NCI-H446 (cell line): ENCODE results near the gene SCYL2.
"Not testable (repeated sequence)": the region's sequence is repeated elsewhere in the genome, so short reads cannot be mapped to it uniquely, and the experiment has no call there.

ENCODE experiments used
- DNase-seq, 2 experiments: peaks; one replicate each; lab custom pipeline; 2025; lab: John Stamatoyannopoulos, UW

SCYL2 gene

GRCh38 chr12:100263131-100263530 lies 3.8 kb upstream of the SCYL2 start:
- DNase-seq: no peak

- DNase-seq: not testable (repeated sequence)
Measured at GRCh38 chr12:100265107-100265506, 1.9 kb upstream of the SCYL2 start.

GRCh38 chr12:100265732-100266584 lies 1.0 kb upstream of the SCYL2 start:
- DNase-seq: no peak

DNA sequence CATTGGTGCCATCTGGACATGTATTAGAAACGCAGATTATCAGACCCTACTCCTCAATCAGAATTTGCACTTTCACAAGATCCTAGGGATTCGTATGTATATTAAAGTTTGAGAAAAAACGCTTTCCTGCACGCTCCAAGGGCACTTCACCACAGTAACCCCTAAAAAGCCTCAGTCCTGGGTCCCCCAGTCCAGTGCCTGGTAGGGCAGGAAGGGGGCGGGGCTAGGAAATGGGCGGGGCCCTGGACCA lies 467 bp upstream of the SCYL2 start:
- no peak for DNase-seq

DNA sequence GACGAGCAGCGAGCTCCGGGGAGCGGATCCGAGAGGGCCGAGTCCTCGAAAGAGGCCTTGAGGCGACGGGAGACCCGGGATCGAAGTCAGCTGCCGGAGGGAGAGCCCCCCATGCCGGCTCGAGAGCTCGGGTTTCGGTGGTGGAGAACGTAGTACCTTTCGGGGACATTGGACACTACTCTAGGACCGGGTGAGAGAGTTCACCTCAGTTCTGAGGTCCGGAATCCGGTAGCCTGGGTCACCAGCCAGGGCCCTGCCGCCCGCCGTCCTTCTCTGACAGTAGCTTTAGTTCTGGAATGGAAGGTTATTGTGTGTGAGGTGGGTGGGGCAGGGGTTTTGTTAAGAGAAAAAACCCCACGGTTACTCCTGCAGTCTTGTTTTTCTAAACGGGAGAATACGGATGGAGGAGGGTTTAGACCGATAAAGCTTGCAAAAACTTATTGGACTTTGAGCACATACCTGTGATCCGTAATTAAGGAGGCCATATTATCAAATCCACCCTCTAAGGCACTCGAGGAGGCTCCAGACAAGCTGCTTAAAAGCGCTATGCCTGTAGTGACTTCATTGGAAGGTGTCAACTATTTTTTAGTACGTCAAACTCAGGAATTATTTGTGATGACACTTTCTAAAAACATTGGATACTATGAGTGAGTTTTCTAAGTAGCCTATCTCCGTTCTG lies 765 bp downstream of the SCYL2 start:
- no peak for DNase-seq

DNA sequence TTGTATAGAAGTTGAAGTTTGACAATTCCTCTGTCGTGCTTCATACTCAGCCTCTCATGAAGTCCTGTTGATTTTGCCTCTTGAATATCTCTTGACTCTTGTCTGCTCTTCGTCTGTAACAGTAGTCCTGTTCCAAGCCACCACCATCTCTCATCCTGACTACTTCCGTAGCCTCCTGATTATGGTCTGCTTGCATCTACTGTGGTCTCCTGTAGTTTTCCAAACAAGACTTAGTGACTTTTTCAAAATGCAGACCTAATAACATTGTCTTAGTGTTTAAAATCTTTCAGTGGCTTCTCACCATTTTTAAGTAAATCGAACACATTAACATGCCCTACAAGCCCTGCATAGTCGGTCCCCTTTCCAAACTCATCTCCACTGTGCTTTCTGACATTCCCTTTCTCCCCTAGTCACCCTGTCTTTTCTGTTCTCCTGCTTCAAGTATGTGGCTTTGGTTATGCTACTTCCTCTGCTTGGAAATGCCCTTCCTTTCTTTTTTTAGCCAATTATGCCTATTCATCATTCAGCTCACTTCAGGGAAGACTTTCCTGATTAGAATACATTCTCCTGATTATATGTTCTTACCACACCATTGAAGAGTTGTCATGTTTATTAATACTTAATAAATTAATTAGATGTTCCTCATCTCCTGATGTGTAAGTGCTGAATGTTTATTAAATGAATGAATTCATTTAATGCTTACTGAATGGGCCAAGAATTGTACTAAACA lies 2.0 kb downstream of the SCYL2 start:
- DNase-seq: no peak

- DNase-seq: no peak
Measured at GRCh38 chr12:100273782-100274181, 6.8 kb downstream of the SCYL2 start.

DNA sequence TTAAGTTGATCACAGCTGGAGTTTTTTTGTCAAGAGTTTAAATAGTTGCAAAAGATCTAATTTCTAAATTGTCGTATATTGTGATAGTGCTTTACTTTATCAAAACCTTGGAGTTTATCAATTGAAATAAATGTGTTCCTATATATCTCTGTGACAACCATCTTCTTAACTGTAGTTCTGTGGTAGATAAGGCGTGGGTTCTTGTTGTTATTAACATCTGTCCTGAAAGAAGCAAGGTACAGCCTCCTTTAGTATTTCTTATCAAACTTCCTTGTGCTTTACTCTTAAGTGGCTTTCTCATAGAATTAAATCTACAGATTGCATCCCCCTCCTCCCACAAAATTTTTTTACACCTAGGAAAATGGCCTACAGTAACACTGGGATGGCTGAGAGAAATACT lies 7.3 kb downstream of the SCYL2 start:
- DNase-seq: no peak

DNA sequence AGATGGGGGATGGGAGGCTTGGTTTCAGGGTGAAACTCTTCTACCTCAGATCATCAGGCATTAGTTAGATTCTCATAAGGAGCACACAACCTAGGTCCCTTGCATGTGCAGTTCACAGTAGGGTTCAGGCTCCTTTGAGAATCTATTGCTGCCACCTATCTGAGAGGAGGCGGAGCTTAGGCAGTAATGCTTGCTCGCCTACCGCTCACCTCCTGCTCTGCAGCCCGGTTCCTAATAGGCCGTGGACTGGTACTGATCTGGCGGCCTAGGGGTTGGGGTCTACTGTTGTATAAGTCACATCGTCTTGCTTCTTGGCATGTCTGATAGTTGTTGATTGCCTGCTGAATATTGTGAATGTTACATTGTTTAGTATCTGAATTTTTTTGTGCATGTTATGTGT lies 12.2 kb downstream of the SCYL2 start:
- DNase-seq: no peak

- no peak for DNase-seq
Measured at GRCh38 chr12:100279607-100280244, 12.7 kb downstream of the SCYL2 start.

- not testable (repeated sequence) for DNase-seq
Measured at GRCh38 chr12:100284556-100284955, 17.6 kb downstream of the SCYL2 start.

DNA sequence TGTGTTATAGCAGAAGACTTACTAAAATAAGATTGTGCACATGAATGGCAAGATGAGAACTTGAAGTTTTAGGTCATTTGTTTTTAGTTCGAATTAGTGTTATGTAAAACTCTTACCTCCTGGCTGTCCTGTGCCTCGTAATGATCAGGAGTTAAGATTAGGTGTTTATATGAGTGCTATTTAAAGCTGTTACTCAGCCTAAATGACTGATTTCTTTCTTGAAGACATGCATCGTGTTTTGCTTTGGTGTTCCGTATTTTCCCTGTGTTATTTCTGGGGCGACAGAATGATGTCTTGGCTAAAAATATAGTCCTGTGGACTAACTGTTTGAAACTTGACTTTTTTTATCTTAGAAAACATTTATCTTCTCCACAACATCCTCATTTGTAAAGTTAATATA lies 22.1 kb downstream of the SCYL2 start:
- no peak for DNase-seq

GRCh38 chr12:100290016-100290415 lies 23.0 kb downstream of the SCYL2 start:
- no peak for DNase-seq

DNA sequence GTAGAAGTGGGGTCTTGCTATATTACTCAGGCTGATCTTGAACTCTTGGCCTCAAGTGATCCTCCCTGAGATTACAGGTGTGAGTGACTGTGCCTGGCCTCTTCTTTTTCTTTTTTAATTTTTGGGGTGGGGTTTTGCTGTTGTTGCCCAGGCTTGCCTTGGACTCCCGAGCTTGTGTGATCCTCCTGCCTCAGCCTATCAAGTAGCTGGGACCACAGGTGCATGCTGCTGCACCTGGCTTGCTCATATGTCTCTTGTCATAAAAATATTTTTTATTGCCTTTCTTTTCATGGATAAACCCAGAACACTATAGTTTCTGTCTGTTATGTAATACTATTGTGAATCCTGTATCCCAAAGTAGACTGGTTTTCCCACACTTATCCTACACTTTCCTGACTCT lies 26.0 kb downstream of the SCYL2 start:
- no peak for DNase-seq

GRCh38 chr12:100294366-100294765 lies 27.4 kb downstream of the SCYL2 start:
- not testable (repeated sequence) for DNase-seq

GRCh38 chr12:100295764-100296555 lies 29.0 kb downstream of the SCYL2 start:
- peak in 1 of 2 experiments; percentile 75 for DNase-seq

DNA sequence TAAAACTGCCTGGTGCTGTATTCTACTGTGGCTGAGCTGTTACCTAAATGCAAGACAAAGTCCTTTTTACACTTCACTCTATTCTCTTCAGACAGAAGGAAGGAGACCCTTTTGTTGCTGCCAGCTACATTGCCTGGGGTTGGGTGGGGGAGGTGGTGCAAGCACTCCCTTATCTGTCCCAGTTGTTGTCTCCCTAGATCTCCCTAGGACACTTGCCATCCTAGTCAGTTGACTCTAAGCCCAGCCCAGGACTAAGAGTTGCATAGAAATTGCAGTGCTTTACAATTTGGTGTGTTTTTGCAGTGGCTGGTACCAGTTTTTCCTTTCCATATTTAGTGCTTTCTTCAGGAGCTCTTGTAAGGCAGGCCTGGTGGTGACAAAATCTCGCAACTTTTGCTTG lies 35.1 kb downstream of the SCYL2 start:
- no peak for DNase-seq

GRCh38 chr12:100303831-100304230 lies 36.9 kb downstream of the SCYL2 start:
- no peak for DNase-seq

DNA sequence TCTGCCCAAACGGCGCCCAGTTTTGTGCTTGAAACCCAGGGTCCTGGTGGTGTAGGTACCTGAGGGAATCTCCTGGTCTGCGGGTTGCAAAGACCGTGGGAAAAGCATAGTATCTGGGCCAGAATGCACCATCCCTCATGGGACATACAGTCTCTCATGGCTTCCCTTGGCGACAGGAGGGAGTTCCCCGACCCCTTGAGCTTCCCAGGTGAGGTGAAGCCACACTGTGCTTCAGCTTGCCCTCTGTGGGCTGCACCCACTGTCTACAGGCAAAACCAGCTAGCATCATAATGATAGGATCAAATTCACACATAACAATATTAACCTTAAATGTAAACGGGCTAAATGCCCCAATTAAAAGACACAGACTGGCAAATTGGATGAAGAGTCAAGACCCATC lies 37.4 kb downstream of the SCYL2 start:
- not testable (repeated sequence) for DNase-seq

- not testable (repeated sequence) for DNase-seq
Measured at GRCh38 chr12:100308138-100308537, 41.2 kb downstream of the SCYL2 start.

DNA sequence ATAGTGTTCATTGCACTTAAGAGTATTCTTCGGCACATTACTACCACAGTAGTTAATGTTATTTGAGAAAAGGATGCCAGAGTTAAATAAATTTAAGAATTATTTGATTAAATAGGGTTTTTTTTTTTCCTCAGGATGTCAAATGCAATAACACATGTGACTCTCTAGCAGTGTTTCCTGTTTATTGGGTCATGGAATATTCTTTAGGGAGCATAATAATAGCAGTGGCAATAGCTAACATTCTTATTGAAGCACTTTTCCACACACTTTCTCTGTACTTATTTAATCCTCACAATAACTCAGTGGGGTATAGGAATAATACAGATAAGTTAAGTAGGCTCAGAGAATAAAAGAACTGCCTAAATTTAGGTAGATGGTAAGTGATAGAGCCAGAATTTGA lies 44.3 kb downstream of the SCYL2 start:
- no peak for DNase-seq

DNA sequence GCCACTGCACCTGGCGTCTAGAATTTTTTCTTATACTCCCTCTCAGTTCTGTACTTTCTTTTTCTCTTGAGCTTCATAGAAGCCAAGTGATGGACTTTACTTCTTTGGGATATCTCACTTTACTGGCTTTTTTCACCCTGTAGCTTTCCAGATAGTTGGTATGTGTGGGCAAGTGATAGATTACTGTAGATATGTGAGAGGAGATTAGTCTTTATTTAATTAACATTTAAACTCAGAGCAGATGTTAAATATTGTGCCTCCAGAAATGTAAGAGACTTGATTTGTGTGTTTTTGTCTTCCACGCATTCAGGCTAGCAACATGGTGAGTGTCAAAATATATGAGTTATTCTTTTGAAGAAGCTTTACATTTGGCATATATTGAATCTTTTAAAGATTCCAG lies 50.4 kb downstream of the SCYL2 start:
- DNase-seq: no peak
